HepG2 (cell line): ENCODE results near the gene MYO7A. TPM values are rescaled to one million over a fixed set of nuclear protein-coding genes. Genes with fewer than 3 reads are reported as not detected.

Experiments
- ATAD3A ChIP-seq: sonication (generic); formaldehyde crosslinking; IDR thresholded peaks from 2 replicates; pipeline ENCODE4 v1.4.0; 2020; ENCODE audit warnings: missing genetic modification reagents
- EZH2 ChIP-seq: conservative IDR thresholded peaks from 2 replicates; pipeline ENCODE4 v1.6.1; 2012; ENCODE audit warnings: mild to moderate bottlenecking, low read depth, low read length, moderate library complexity
- HDAC1 ChIP-seq: sonication (generic); formaldehyde crosslinking; IDR thresholded peaks from 2 replicates; pipeline ENCODE4 v1.5.1; 2020; ENCODE audit warnings: mild to moderate bottlenecking, missing genetic modification reagents
- MED8 ChIP-seq: sonication (generic); formaldehyde crosslinking; IDR thresholded peaks from 2 replicates; pipeline ENCODE4 v1.8.1; 2023; ENCODE audit warnings: mild to moderate bottlenecking, missing genetic modification reagents; ENCODE audit not compliant: insufficient replicate concordance
- SOX5 ChIP-seq: IDR thresholded peaks from 2 replicates; pipeline ENCODE4 v1.6.1; 2016; ENCODE audit warnings: borderline replicate concordance
- ZNF335 ChIP-seq: sonication (generic); formaldehyde crosslinking; IDR thresholded peaks from 2 replicates; pipeline ENCODE4 v1.4.0; 2020; ENCODE audit warnings: missing genetic modification reagents
- polyA plus RNA-seq, 8 experiments: library from polyadenylated mRNA; depleted of rRNA in 3 of 8; stranded (reverse) in 7 of 8; unstranded in 1 of 8; fragments of >200 nt; fragmentation: Illumina TruSeq in 4 of 8; extraction: Trizol in 4 of 8; gene quantifications; 2 replicates each; pipeline versions ENCODE4 v1.2.1 to v1.2.3, GENCODE V29; 2011 to 2016; ENCODE audit warnings: low read depth in 4 of 8, missing spikeins in 1 of 8, mixed read lengths in 1 of 8; ENCODE audit not compliant: insufficient read depth in 1 of 8
- total RNA-seq, 5 experiments: library from RNA; depleted of rRNA; stranded (reverse); fragments of >200 nt; fragmentation: Illumina TruSeq; extraction: Trizol; gene quantifications; 2 replicates each; pipeline ENCODE4 v1.2.3, GENCODE V29; 2016; ENCODE audit warnings: low read depth in 1 of 5
- TF ChIP-seq, protein P1 (sequence below): sonication (generic); formaldehyde crosslinking; IDR thresholded peaks from 2 replicates; pipeline ENCODE4 v1.5.0; 2020; ENCODE audit warnings: mild to moderate bottlenecking, missing genetic modification reagents
- TF ChIP-seq, protein P2 (sequence below): sonication (generic); formaldehyde crosslinking; IDR thresholded peaks from 2 replicates; pipeline ENCODE4 v1.4.0; 2020; ENCODE audit warnings: mild to moderate bottlenecking, missing genetic modification reagents
- TF ChIP-seq, protein P3 (sequence below): sonication (generic); formaldehyde crosslinking; IDR thresholded peaks from 2 replicates; pipeline ENCODE4 v1.5.1; 2020; ENCODE audit warnings: mild to moderate bottlenecking, missing genetic modification reagents, moderate library complexity
- TF ChIP-seq, protein P4 (sequence below): sonication (generic); formaldehyde crosslinking; IDR thresholded peaks from 2 replicates; pipeline ENCODE4 v1.5.0; 2020; ENCODE audit warnings: mild to moderate bottlenecking, missing genetic modification reagents
- TF ChIP-seq, protein P5 (sequence below): sonication (generic); formaldehyde crosslinking; IDR thresholded peaks from one replicate; pipeline ENCODE4 v1.5.1; 2020; ENCODE audit warnings: mild to moderate bottlenecking, missing genetic modification reagents; ENCODE audit errors: not compliant biosample characterization

MYO7A gene
- total and polyA plus RNA-seq, 2 of the 13 experiments (the other 11 are each of a cell fraction or from before 2014, with no cell fraction given) = 7.5 to 10.0 TPM

DNA sequence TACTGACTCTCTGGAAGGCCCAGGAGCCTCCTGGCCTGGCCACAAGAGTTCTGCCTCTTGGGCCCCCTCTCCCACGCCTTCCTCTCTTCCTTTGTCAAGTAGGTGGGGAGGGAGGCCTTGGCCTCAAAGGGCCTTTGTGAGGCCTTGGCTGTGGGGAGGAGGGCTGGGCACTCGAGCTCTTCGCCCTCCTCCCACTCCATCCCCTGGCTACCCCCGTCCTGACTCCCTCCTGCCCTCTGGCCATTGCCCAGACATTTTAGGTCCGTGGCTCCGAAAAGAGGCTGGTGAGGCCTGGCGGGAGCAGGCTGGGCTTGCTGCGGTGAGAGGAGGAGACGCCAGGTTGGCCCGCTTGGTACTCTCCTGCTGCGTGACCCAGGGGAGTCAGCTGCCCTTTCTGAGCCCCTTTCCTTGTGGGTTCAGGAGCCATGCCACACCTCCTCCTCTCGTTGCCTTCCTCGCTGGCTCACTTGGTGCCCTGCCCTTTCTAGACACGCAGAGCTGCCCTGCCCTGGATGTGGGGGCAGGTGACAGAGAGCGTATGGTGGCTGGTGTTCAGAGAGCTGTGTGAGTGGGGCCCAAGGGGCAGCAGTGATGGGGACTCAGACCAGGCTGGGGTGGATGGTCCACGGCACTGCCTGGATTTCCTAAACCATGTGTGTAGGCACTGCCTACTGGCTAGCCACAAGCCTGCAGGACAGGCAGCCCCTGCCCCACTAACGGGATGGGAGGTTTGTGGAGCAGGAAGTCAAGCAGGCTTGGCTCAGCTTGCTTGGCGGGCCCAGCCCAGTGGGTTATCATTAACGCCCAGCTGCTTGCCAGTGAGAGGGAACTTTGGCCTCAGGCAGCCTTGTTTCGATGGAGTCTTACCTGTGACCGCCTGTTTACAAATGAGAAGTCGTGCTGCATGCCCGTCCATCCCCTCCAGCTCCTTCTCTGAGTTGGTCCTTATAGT, 41.2 kb upstream of the MYO7A start (continued):
- TF ChIP-seq, protein P1, sequence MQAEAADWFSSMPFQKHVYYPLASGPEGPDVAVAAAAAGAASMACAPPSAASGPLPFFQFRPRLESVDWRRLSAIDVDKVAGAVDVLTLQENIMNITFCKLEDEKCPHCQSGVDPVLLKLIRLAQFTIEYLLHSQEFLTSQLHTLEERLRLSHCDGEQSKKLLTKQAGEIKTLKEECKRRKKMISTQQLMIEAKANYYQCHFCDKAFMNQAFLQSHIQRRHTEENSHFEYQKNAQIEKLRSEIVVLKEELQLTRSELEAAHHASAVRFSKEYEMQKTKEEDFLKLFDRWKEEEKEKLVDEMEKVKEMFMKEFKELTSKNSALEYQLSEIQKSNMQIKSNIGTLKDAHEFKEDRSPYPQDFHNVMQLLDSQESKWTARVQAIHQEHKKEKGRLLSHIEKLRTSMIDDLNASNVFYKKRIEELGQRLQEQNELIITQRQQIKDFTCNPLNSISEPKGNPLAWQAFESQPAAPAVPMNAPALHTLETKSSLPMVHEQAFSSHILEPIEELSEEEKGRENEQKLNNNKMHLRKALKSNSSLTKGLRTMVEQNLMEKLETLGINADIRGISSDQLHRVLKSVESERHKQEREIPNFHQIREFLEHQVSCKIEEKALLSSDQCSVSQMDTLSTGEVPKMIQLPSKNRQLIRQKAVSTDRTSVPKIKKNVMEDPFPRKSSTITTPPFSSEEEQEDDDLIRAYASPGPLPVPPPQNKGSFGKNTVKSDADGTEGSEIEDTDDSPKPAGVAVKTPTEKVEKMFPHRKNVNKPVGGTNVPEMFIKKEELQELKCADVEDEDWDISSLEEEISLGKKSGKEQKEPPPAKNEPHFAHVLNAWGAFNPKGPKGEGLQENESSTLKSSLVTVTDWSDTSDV (CRISPR knock-in tag) = no peak
- TF ChIP-seq, protein P2, sequence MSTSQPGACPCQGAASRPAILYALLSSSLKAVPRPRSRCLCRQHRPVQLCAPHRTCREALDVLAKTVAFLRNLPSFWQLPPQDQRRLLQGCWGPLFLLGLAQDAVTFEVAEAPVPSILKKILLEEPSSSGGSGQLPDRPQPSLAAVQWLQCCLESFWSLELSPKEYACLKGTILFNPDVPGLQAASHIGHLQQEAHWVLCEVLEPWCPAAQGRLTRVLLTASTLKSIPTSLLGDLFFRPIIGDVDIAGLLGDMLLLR = no peak
- TF ChIP-seq, protein P3, sequence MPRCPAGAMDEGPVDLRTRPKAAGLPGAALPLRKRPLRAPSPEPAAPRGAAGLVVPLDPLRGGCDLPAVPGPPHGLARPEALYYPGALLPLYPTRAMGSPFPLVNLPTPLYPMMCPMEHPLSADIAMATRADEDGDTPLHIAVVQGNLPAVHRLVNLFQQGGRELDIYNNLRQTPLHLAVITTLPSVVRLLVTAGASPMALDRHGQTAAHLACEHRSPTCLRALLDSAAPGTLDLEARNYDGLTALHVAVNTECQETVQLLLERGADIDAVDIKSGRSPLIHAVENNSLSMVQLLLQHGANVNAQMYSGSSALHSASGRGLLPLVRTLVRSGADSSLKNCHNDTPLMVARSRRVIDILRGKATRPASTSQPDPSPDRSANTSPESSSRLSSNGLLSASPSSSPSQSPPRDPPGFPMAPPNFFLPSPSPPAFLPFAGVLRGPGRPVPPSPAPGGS = 0 out of 2 replicates have a peak, but pooled peaks have one; percentile 29
- TF ChIP-seq HDAC1 (CRISPR knock-in tag) (0 out of 2 replicates have a peak, but pooled peaks have one; percentile 44), EZH2 (no peak), SOX5 (0 out of 2 replicates have a peak, but pooled peaks have one; percentile 11), ATAD3A (CRISPR knock-in tag) (no peak), ZNF335 (CRISPR knock-in tag) (no peak), MED8 (no peak)
- TF ChIP-seq, protein P4, sequence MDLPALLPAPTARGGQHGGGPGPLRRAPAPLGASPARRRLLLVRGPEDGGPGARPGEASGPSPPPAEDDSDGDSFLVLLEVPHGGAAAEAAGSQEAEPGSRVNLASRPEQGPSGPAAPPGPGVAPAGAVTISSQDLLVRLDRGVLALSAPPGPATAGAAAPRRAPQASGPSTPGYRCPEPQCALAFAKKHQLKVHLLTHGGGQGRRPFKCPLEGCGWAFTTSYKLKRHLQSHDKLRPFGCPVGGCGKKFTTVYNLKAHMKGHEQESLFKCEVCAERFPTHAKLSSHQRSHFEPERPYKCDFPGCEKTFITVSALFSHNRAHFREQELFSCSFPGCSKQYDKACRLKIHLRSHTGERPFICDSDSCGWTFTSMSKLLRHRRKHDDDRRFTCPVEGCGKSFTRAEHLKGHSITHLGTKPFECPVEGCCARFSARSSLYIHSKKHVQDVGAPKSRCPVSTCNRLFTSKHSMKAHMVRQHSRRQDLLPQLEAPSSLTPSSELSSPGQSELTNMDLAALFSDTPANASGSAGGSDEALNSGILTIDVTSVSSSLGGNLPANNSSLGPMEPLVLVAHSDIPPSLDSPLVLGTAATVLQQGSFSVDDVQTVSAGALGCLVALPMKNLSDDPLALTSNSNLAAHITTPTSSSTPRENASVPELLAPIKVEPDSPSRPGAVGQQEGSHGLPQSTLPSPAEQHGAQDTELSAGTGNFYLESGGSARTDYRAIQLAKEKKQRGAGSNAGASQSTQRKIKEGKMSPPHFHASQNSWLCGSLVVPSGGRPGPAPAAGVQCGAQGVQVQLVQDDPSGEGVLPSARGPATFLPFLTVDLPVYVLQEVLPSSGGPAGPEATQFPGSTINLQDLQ (CRISPR knock-in tag) = no peak
- TF ChIP-seq, protein P5, sequence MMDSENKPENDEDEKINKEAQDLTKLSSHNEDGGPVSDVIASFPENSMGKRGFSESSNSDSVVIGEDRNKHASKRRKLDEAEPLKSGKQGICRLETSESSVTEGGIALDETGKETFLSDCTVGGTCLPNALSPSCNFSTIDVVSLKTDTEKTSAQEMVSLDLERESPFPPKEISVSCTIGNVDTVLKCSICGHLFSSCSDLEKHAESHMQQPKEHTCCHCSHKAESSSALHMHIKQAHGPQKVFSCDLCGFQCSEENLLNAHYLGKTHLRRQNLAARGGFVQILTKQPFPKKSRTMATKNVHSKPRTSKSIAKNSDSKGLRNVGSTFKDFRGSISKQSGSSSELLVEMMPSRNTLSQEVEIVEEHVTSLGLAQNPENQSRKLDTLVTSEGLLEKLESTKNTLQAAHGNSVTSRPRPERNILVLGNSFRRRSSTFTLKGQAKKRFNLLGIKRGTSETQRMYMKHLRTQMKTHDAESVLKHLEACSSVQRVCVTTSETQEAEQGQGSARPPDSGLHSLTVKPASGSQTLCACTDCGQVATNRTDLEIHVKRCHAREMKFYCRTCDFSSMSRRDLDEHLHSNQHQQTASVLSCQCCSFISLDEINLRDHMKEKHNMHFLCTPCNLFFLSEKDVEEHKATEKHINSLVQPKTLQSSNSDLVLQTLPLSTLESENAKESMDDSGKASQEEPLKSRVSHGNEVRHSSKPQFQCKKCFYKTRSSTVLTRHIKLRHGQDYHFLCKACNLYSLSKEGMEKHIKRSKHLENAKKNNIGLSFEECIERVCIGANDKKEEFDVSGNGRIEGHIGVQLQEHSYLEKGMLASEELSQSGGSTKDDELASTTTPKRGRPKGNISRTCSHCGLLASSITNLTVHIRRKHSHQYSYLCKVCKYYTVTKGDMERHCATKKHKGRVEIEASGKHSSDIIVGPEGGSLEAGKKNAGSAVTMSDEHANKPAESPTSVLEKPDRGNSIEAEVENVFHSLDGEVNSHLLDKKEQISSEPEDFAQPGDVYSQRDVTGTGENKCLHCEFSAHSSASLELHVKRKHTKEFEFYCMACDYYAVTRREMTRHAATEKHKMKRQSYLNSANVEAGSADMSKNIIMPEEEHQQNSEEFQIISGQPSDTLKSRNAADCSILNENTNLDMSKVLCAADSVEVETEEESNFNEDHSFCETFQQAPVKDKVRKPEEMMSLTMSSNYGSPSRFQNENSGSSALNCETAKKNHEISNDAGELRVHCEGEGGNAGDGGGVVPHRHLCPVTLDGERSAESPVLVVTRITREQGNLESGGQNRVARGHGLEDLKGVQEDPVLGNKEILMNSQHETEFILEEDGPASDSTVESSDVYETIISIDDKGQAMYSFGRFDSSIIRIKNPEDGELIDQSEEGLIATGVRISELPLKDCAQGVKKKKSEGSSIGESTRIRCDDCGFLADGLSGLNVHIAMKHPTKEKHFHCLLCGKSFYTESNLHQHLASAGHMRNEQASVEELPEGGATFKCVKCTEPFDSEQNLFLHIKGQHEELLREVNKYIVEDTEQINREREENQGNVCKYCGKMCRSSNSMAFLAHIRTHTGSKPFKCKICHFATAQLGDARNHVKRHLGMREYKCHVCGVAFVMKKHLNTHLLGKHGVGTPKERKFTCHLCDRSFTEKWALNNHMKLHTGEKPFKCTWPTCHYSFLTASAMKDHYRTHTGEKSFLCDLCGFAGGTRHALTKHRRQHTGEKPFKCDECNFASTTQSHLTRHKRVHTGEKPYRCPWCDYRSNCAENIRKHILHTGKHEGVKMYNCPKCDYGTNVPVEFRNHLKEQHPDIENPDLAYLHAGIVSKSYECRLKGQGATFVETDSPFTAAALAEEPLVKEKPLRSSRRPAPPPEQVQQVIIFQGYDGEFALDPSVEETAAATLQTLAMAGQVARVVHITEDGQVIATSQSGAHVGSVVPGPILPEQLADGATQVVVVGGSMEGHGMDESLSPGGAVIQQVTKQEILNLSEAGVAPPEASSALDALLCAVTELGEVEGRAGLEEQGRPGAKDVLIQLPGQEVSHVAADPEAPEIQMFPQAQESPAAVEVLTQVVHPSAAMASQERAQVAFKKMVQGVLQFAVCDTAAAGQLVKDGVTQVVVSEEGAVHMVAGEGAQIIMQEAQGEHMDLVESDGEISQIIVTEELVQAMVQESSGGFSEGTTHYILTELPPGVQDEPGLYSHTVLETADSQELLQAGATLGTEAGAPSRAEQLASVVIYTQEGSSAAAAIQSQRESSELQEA = peak; percentile 10
